ENCODE measurements around the gene KCNA2.

GRCh38 chr1:110645821-110646735 is 39.9 kb upstream of the KCNA2 start:
- TF ChIP-seq, protein P1, sequence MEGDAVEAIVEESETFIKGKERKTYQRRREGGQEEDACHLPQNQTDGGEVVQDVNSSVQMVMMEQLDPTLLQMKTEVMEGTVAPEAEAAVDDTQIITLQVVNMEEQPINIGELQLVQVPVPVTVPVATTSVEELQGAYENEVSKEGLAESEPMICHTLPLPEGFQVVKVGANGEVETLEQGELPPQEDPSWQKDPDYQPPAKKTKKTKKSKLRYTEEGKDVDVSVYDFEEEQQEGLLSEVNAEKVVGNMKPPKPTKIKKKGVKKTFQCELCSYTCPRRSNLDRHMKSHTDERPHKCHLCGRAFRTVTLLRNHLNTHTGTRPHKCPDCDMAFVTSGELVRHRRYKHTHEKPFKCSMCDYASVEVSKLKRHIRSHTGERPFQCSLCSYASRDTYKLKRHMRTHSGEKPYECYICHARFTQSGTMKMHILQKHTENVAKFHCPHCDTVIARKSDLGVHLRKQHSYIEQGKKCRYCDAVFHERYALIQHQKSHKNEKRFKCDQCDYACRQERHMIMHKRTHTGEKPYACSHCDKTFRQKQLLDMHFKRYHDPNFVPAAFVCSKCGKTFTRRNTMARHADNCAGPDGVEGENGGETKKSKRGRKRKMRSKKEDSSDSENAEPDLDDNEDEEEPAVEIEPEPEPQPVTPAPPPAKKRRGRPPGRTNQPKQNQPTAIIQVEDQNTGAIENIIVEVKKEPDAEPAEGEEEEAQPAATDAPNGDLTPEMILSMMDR (IDR thresholded peaks at IDR 0.05) = no peak
- TF ChIP-seq POLR2AphosphoS5 (IDR thresholded peaks at IDR 0.05) = no peak
- TF ChIP-seq POLR2A (IDR thresholded peaks at IDR 0.05) = no peak

Measured in prostate gland (tissue), 2 donors.